ENCODE data around the gene RPLP2. TPM values are rescaled to one million over a fixed set of nuclear protein-coding genes. Genes with fewer than 3 reads are reported as not detected.

RPLP2 gene
- total RNA-seq, 1 donor from 2014 or later: 663 TPM

DNA sequence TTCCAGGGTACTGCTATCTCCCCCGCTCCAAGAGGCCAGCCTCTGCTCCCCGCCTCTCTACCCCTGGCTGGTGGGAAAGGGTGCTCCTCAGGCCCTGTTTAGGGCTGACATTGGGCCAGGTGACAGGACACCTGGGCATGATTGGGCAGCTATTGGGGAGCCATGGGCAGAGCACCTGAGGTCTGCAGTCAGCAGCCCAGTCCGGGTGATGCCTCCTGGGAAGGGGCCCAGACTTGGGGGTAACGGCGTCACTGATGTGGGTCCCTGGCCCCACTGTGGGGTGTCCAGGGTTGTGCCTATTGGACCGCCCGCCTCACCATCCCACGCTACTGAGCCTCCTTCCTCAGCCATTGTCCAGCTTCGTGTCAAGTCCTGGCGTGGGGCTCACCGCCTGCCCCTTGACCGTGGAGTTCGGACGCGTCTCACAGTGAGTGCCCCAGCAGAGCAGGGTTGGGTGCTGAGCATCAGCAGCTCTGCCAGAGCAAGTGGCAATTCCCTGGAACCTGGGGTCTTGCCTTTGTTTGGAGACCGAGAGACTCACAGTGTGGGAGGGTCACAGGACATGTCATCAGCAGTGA is 29.7 kb upstream of the RPLP2 start:
- no peak overlapping the region for H3K4me3 ChIP-seq (ENCODE audit: low read depth, low read length)
- TF ChIP-seq, protein P1, sequence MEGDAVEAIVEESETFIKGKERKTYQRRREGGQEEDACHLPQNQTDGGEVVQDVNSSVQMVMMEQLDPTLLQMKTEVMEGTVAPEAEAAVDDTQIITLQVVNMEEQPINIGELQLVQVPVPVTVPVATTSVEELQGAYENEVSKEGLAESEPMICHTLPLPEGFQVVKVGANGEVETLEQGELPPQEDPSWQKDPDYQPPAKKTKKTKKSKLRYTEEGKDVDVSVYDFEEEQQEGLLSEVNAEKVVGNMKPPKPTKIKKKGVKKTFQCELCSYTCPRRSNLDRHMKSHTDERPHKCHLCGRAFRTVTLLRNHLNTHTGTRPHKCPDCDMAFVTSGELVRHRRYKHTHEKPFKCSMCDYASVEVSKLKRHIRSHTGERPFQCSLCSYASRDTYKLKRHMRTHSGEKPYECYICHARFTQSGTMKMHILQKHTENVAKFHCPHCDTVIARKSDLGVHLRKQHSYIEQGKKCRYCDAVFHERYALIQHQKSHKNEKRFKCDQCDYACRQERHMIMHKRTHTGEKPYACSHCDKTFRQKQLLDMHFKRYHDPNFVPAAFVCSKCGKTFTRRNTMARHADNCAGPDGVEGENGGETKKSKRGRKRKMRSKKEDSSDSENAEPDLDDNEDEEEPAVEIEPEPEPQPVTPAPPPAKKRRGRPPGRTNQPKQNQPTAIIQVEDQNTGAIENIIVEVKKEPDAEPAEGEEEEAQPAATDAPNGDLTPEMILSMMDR (conservative IDR thresholded peaks at IDR 0.05; ENCODE audit: low read depth, low read length): no peak
- DNase-seq (ENCODE audit: low read depth): no peak

DNA sequence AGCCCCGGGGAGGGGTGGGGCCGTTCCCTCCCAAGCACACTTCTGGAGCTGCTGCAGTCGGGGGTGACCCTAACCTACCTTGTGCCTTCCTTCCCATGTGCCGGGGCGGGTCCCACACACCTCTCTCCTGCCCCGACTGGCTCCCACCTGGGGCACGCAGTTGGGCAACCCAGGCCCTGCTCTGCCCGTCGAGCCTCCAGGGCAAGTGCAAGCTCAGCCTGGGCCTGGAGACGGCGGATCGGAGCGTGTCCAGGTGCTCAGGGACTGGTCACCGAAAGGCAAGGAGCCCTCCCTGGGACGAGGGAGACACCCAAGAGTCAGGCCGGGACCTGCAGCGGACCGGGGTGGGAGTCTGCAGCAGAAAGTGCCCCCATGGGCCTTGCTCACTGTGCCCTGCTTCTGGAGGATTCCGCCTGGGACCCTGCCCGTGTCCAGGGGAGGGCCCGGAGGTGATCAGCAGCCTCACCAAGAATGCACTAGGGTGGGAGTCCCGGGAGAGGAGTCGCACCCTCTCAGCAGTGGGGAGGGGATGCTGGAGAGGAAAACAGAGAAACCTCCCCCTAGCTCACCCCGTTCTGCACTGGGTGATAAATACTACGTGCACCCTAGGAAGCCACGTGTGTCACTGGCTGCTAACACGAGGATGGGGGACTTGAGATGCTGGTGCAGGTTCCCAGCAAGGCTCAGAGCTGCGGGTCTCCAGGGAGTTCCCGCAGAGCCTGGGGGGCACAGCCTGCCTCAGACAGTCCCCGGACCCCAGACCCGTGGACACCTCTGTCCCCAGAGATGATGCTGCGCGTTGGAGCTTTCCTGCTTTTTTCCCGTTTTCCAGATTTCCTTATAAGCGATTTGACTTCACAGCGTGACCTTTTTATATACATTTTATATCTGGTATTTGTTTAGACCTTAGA is 27.2 kb upstream of the RPLP2 start:
- H3K4me3 ChIP-seq (ENCODE audit: low read depth, low read length): no peak overlapping the region
- DNase-seq (ENCODE audit: low read depth): no peak
- TF ChIP-seq, protein P1 (conservative IDR thresholded peaks at IDR 0.05; ENCODE audit: low read depth, low read length): no peak

DNA sequence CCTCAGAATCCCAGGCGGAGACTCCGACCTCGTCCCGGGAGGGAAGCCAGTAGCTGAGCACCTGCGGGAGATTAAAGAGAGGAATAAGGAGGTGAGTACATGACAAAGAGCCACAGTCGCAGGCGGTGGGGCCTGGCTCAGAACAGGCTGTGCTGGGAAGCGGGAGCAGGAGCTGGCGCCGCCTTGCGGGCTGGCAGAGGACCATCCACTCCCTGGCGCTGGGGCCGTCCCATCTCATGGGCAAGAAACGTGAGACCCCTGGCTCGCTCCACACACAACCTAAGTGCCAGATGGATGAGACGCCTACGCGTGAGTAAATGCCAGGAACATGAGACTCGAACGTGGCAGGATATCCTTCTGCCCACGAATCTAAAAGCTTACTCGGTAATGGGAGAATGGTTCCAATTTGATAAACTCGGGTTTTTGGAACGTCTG is 26.2 kb upstream of the RPLP2 start:
- H3K4me3 ChIP-seq (ENCODE audit: low read depth, low read length): no peak overlapping the region
- TF ChIP-seq, protein P1 (conservative IDR thresholded peaks at IDR 0.05; ENCODE audit: low read depth, low read length): peak; percentile 52
- no peak for DNase-seq (ENCODE audit: low read depth)

DNA sequence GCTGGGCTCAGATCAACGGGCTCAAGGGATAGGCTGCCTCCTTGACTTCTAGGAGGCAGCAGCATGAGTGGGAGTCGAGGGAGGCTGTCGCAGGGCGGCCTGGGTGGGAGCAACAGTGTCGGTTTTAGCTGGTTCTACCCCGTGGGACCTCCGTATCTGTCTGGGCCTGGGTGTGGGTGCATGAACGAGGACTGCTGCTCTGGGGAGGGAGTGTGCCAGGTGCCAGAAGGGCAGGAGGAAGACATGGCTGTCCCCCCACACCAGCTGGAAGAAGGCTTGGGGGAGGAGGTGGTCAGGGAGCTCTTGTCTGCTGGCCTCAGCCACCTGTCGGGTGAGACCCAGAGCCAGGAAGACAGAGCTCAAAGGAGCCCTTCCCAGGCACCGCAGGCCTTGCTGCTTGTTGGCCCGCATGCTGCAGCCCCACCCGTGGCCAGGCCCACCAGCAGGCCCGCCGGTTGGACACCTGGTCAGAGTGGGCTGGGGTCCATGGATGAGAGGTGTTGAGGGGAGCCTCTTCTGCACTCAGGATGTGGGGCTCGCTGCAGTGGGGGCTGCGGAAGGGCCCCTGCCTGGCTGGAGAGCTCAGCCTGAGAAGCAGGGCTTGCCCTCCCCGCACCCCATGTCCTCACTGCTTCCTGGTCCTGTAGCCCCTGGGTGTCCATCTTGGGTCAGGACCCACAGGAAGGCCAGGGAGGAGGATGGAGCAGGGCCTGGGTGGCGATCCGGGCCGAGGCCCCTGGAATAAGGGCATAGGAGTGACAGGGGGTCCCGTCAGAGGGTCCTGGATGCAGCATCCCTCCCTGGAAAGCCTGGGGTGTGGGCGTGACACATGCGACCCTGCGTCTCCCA is 23.3 kb upstream of the RPLP2 start:
- DNase-seq (ENCODE audit: low read depth): no peak
- TF ChIP-seq, protein P1 (conservative IDR thresholded peaks at IDR 0.05; ENCODE audit: low read depth, low read length): no peak
- no peak overlapping the region for H3K4me3 ChIP-seq (ENCODE audit: low read depth, low read length)

DNA sequence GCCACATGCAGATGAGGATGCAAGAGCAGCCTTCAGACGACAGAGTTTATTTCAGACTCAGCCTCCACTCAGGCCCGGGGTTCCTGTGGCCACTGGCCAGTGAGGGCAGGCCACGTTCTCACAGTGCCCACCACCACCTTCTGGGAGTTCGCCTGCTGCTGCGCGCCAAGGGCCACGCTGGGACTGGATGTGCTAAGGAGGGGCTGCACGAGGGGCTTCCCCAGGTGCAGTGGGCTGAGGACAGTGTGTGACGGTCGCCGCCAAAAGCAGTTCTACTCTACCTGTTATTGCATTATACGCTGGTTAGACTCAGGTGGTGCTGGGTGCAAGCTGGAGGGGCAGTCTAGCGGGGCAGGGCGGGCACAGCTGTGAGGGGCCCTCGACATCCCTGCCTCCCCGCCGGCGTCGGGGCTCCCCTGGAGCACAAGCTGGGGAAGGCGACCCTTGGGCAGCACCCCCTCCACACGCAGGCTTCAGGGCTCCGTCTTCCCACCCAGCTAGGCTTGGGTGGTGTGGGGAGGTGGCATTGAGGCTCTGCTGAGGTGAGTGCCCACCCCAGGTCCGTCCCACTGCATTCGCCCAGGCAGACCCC is 22.6 kb upstream of the RPLP2 start:
- no peak overlapping the region for H3K4me3 ChIP-seq (ENCODE audit: low read depth, low read length)
- no peak for DNase-seq (ENCODE audit: low read depth)
- TF ChIP-seq, protein P1 (conservative IDR thresholded peaks at IDR 0.05; ENCODE audit: low read depth, low read length): no peak

DNA sequence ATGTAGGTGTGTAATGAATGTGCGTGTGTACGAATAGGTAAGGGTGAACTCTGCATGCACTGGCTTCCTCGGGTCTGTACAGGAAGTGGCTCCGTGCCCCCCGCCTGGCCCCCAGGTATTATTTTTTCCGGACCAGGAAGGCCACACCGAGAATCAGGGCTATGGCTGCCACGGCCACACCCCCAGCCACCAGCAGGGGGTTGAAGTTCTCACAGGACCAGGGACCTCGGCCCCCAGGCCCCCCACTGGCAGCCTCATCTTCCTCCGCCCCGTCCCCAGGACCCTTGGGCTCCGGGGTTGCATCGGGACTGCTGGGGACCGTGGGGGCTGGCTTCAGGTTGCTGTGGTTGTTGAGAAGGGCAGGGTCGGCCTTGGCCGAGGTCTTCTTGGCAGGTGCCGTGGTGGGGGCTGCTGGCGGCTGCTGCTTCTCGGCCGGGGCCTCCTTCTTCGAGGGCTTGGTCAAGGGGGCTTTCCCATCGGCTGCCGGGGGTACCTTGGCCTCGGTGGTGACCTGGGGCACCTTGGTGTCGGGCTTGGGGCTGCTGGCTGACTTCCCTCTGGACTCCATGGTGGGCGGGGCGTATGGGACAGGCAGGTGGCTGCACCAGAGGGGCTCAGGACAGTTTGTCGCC is 21.6 kb upstream of the RPLP2 start:
- DNase-seq (ENCODE audit: low read depth): no peak
- TF ChIP-seq, protein P1 (conservative IDR thresholded peaks at IDR 0.05; ENCODE audit: low read depth, low read length): no peak

More for the DNA sequence above, 21.6 kb upstream of the RPLP2 start:
- no peak overlapping the region for H3K4me3 ChIP-seq (ENCODE audit: low read depth, low read length)
